Activated T-cell treated with anti-CD3 and anti-CD28 coated beads, Interleukin-2, amount 50 U/mL, for 48 hours (primary cell): ENCODE results near the gene TMEM198.

Experiments
- DNase-seq, 2 experiments: peaks; one replicate each; pipeline ENCODE4 v3.0.0-alpha.2; 2020

TMEM198 gene

GRCh38 chr2:219545943-219546352, 2.1 kb downstream of the TMEM198 start:
- no peak for DNase-seq

- DNase-seq, result no peak
Measured at GRCh38 chr2:219547621-219548020, 3.8 kb downstream of the TMEM198 start.

- no peak for DNase-seq
Measured at GRCh38 chr2:219548990-219549389, 5.2 kb downstream of the TMEM198 start.

- DNase-seq, result no peak
Measured at GRCh38 chr2:219549619-219550018, 5.8 kb downstream of the TMEM198 start.

GRCh38 chr2:219551441-219552381, 7.9 kb downstream of the TMEM198 start:
- DNase-seq, result no peak

- peak; percentile 90 to 92 for DNase-seq
Measured at GRCh38 chr2:219552382-219553167, 8.7 kb downstream of the TMEM198 start.

GRCh38 chr2:219553168-219553417, 9.3 kb downstream of the TMEM198 start:
- no peak for DNase-seq

GRCh38 chr2:219553463-219553963, 9.7 kb downstream of the TMEM198 start:
- DNase-seq, result no peak

- DNase-seq, result no peak
Measured at GRCh38 chr2:219554350-219554749, 10.5 kb downstream of the TMEM198 start.

GRCh38 chr2:219555956-219556355, 12.1 kb downstream of the TMEM198 start:
- DNase-seq, result no peak

- DNase-seq, result no peak
Measured at GRCh38 chr2:219556413-219556812, 12.6 kb downstream of the TMEM198 start.

- no peak for DNase-seq
Measured at GRCh38 chr2:219557320-219557719, 13.5 kb downstream of the TMEM198 start.

GRCh38 chr2:219557791-219558785, 14.3 kb downstream of the TMEM198 start:
- DNase-seq, result no peak

GRCh38 chr2:219559156-219559915, 15.5 kb downstream of the TMEM198 start:
- no peak for DNase-seq

GRCh38 chr2:219560037-219560892, 16.4 kb downstream of the TMEM198 start:
- peak in 1 of 2 experiments; percentile 32 for DNase-seq

- DNase-seq, result no peak
Measured at GRCh38 chr2:219560893-219561178, 17.0 kb downstream of the TMEM198 start.

GRCh38 chr2:219561179-219562048, 17.6 kb downstream of the TMEM198 start:
- no peak for DNase-seq

- DNase-seq, result no peak
Measured at GRCh38 chr2:219562049-219563020, 18.5 kb downstream of the TMEM198 start.
